Measurements from ENCODE around the gene PIWIL1. TPM values are rescaled to one million over a fixed set of nuclear protein-coding genes. Genes with fewer than 3 reads are reported as not detected.

Gene PIWIL1
- total RNA-seq = not detected

GRCh38 chr12:130337488-130338303, at the start of gene PIWIL1:
Gene PIWIL1 (plus strand): TSS chr12:130337887. CDS start chr12:130342592, 4,705 bp downstream.
- Histone ChIP-seq H3K4me3 (no peak within 1 kb of the TSS), H3K27ac (no peak within 1 kb of the TSS), H3K9me3 (no peaks in the 10 kb centered on the region), H3K9ac (ENCODE audit: low read depth in 2 of 2, low read length in 2 of 2) (no peak within 1 kb of the TSS), H3K4me1 (no peaks in the 10 kb centered on the region), H3K36me3 (no peaks in the 10 kb centered on the region), H3K27me3 (no peaks in the 10 kb centered on the region)
- TF ChIP-seq, protein P1, sequence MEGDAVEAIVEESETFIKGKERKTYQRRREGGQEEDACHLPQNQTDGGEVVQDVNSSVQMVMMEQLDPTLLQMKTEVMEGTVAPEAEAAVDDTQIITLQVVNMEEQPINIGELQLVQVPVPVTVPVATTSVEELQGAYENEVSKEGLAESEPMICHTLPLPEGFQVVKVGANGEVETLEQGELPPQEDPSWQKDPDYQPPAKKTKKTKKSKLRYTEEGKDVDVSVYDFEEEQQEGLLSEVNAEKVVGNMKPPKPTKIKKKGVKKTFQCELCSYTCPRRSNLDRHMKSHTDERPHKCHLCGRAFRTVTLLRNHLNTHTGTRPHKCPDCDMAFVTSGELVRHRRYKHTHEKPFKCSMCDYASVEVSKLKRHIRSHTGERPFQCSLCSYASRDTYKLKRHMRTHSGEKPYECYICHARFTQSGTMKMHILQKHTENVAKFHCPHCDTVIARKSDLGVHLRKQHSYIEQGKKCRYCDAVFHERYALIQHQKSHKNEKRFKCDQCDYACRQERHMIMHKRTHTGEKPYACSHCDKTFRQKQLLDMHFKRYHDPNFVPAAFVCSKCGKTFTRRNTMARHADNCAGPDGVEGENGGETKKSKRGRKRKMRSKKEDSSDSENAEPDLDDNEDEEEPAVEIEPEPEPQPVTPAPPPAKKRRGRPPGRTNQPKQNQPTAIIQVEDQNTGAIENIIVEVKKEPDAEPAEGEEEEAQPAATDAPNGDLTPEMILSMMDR (IDR thresholded peaks at IDR 0.05) = no peak
- intact Hi-C loops (cut with DNase I) = no loop called here
- no peak for DNase-seq

DNA sequence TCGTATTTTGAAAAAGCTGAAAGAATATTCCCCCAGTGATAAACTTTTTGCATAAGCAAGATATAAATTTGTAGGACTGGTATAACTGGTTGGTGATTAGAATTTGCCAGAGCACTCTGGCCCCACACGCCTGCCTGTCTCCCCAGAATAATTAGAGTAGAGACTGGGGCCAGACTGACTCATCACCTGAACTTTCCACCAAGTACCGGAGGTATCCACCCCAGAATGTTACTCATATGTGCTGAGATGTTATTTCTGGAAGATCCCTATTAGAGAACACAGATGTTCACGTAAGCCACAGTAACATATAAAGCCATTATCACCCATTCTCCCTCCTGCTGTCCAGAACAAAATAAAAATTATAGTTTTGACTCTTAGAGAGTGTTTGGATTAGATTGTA, 49.5 kb upstream of the PIWIL1 start:
- TF ChIP-seq, protein P1 (IDR thresholded peaks at IDR 0.05) = no peak
- no peaks in the 10 kb centered on the region for H3K27me3 ChIP-seq
- intact Hi-C loops (cut with DNase I) = no loop called here

DNA sequence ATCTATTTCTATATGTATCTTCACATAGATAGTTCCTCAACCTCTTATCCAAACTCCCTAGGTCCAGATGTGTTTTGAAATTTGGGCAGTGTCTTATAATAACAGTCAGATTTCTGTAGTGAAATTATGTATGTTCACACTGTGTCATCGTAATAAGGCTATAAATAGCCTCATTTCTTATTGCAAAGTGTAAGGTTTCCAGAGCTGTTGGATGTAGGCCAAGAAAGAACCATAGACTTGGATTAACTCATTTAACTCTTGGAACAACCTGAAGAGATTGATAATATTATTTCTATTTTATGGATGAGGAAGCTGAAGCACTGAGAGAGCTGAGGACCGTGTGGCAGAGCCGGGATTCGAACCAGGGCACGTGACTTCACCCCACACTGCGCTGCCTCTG, 49.0 kb upstream of the PIWIL1 start:
- no peak overlapping the region for H3K27ac ChIP-seq
- intact Hi-C loops (cut with DNase I) = no loop called here
- H3K27me3 ChIP-seq = no peaks in the 10 kb centered on the region

More for the DNA sequence above, 49.5 kb upstream of the PIWIL1 start:
- H3K9ac ChIP-seq (ENCODE audit: low read depth in 2 of 2, low read length in 2 of 2) = no peak overlapping the region
- H3K9me3 ChIP-seq = no peaks in the 10 kb centered on the region
- H3K4me1 ChIP-seq = no peaks in the 10 kb centered on the region
- H3K36me3 ChIP-seq = no peaks in the 10 kb centered on the region
- no peak overlapping the region for H3K4me3 ChIP-seq
- no peak for DNase-seq
- no peak overlapping the region for H3K27ac ChIP-seq

GRCh38 chr12:130290114-130290513, 47.6 kb upstream of the PIWIL1 start:
- no peaks in the 10 kb centered on the region for H3K36me3 ChIP-seq
- H3K27me3 ChIP-seq = no peaks in the 10 kb centered on the region
- H3K9me3 ChIP-seq = no peaks in the 10 kb centered on the region
- intact Hi-C loops (cut with DNase I) = no loop called here
- H3K9ac ChIP-seq (ENCODE audit: low read depth in 2 of 2, low read length in 2 of 2) = no peak overlapping the region
- no peak overlapping the region for H3K27ac ChIP-seq
- TF ChIP-seq, protein P1 (IDR thresholded peaks at IDR 0.05) = no peak
- DNase-seq = no peak
- no peaks in the 10 kb centered on the region for H3K4me1 ChIP-seq
- H3K4me3 ChIP-seq = no peak overlapping the region

More for the DNA sequence above, 49.0 kb upstream of the PIWIL1 start:
- TF ChIP-seq, protein P1 (IDR thresholded peaks at IDR 0.05) = no peak
- no peaks in the 10 kb centered on the region for H3K9me3 ChIP-seq
- no peak for DNase-seq
- no peaks in the 10 kb centered on the region for H3K4me1 ChIP-seq
- H3K36me3 ChIP-seq = no peaks in the 10 kb centered on the region
- no peak overlapping the region for H3K9ac ChIP-seq (ENCODE audit: low read depth in 2 of 2, low read length in 2 of 2)
- H3K4me3 ChIP-seq = no peak overlapping the region

DNA sequence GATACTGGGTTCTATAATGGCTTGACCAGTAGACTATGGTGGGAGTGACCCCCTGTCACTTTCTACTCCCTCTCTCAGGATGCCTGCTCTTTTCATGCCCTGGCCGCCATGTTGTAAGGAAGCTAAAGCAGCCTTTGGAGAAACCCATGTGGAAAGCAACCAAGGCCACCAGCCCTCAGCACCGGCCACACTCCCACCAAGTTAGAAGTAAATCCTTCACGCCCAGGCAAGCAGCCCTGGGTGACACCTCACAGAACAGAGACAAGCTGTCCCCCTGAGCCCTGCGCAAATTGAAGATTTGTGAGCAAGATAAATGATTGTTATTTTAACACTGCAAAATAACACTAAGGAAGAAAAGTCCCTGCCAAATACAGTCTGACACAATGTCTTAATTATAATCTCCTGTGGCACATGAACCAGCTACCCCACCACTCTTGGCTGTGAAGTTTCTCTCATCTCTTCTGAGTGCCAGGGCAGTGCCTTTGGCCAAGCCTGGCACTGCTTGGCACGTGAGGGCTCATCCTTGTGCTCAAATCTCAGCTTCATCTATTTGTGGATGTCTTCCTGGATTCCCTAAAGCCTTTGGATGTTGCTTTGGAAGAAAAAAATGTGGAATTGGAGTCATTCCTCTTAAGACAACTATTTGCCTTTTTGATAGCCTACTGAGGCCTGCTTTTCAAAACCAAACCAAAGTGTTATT, 39.2 kb upstream of the PIWIL1 start:
- intact Hi-C loops (cut with DNase I) = no loop called here
- DNase-seq = no peak
- TF ChIP-seq, protein P1 (IDR thresholded peaks at IDR 0.05) = no peak

More for the DNA sequence above, 39.2 kb upstream of the PIWIL1 start:
- Histone ChIP-seq H3K36me3 (no peaks in the 10 kb centered on the region), H3K27me3 (no peaks in the 10 kb centered on the region), H3K4me1 (no peaks in the 10 kb centered on the region), H3K9me3 (no peaks in the 10 kb centered on the region), H3K27ac (no peak overlapping the region), H3K9ac (ENCODE audit: low read depth in 2 of 2, low read length in 2 of 2) (no peak overlapping the region), H3K4me3 (no peak overlapping the region)

All from colonic mucosa (tissue), 4 donors.